ENCODE measurements around the gene MCRS1. TPM values are rescaled to one million over a fixed set of nuclear protein-coding genes. Genes with fewer than 3 reads are reported as not detected.

The MCRS1 gene
- total RNA-seq, 2 donors from 2014 or later = 63.2 to 78.4 TPM

- DNase-seq = no peak
- ATAC-seq = peak; percentile 20 to 43
- intact Hi-C loops (cut with DNase I) = loop anchor here in 1 of 2 donors (5.0 kb wide), 1 partner anchor 216 kb away; the partner anchor contains the start of gene SPATS2
These were observed 15.6 kb upstream of the MCRS1 start for GRCh38 chr12:49583366-49584094.

DNA sequence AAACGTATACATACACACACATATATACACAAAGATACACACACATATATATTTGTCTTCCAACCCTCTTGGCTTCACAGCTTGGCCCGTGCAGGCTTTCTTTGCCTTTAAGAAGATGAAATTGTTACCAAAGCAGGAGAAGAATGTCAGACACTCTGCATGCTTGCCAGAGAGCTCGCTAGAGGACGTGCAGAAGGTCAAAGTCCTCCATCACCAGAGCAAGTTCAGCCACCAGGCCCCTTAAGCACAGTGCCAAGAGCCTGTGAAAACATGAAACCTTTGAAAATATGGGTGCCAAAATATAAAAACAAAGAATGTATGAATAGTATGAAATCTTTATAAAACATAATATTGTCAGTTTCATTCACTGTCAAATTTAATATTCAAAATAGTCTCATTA, 14.9 kb upstream of the MCRS1 start:
- intact Hi-C loops (cut with DNase I) = loop anchor here in 1 of 2 donors (5.0 kb wide), 1 partner anchor 216 kb away; the partner anchor contains the start of gene SPATS2
- ATAC-seq = peak; percentile 52 to 76

GRCh38 chr12:49582201-49582600, 14.3 kb upstream of the MCRS1 start:
- ATAC-seq (no peak), DNase-seq (no peak)
- intact Hi-C loops (cut with DNase I) = loop anchor here in 1 of 2 donors (5.0 kb wide), 1 partner anchor 215 kb away; the partner anchor contains the start of gene SPATS2

More for the DNA sequence above, 14.9 kb upstream of the MCRS1 start:
- DNase-seq = no peak

GRCh38 chr12:49580572-49581535, 12.9 kb upstream of the MCRS1 start:
- ATAC-seq (peak; percentile 78 to 83), DNase-seq (peak; percentile 75)
- intact Hi-C loops (cut with DNase I) = loop anchor here in 1 of 2 donors (5.0 kb wide), 1 partner anchor 214 kb away; the partner anchor contains the start of gene SPATS2

DNA sequence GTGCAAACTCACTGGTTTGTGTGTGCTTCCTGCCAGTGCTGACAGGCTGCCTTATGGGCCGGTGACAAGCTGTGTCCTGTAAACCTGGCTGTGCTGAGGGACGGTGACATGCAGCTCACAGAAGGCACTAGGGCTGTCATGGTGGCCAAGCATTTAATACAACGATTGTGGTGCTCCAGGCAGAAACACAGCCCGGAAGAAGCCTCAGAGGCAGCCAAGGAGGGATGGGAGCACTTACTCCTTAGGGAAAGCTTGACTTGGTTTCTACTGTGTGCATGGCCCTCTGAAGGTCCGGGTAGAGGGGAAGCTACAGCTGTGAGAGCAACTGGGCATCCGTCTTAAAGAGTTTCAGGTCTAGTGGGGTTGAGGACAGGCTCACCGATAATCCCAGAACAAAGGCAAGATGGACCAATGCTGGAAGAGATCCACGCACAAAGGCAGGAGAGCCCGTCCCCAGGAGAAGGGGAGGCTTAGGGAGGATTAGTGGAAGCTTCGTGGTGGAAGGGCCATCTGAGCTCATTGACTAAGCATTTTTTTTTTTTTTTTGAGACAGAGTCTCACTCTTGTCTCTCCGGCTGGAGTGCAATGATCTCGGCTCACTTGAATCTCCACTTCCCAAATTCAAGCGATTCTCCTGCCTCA, 10.7 kb upstream of the MCRS1 start:
- intact Hi-C loops (cut with DNase I) = no loop called here
- ATAC-seq = no peak
- no peak for DNase-seq

- intact Hi-C loops (cut with DNase I) = no loop called here
- DNase-seq (no peak), ATAC-seq (no peak)
These were observed 9.8 kb upstream of the MCRS1 start for GRCh38 chr12:49577589-49578315.

GRCh38 chr12:49568442-49569162, 660 bp upstream of the MCRS1 start:
- DNase-seq (peak; percentile 20), ATAC-seq (peak in 1 of 2 donors; percentile 8)
- intact Hi-C loops (cut with DNase I) = no loop called here

GRCh38 chr12:49567302-49567610, 686 bp downstream of the MCRS1 start:
- intact Hi-C loops (cut with DNase I) = no loop called here
- DNase-seq = no peak
- ATAC-seq = peak; percentile 3 to 7

GRCh38 chr12:49566361-49566760, 1.6 kb downstream of the MCRS1 start:
- peak; percentile 19 for DNase-seq
- no peak for ATAC-seq
- intact Hi-C loops (cut with DNase I) = no loop called here

DNA sequence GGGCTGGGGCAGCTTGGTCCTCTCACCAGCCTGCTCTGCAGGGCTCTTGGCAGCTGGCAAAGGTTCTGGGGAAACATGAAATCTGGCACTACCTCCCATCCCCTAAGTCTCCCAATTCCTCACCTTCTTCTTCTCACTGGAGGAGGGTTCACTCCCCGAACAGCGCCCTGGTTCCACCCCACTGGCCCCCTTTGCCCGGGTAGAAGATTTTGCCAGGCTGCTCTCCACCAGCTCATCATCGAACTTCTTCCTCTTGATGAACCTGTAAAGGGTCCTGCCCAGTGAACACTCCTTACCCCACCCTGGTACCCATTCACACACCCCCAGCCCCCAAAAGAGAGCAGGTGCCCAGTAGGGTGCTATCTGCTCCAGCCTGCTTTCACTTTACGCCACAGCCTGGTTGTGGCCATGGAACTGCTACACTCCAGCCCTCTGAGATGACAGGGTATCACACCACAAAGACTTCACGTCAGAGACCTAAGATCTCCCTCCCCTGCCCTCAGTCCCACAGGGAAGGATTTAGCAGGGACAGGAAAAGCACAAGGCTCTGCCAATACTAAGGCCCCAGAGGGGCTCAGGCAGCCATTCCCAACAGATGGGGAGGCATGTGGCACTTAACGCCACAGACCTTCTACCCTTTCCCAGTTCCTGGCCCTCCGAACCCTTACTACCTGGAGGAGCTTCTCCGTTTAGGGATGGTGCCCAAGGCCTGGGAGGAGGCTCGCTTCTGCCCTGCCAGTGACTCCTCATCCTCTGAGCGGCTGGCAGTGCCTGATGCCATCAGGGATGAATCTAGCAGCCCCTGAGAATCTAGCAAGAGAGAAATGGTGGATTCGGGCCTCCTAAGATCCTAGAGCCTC, 2.3 kb downstream of the MCRS1 start:
- ATAC-seq (no peak), DNase-seq (peak; percentile 18)
- intact Hi-C loops (cut with DNase I) = no loop called here

GRCh38 chr12:49564686-49565405, 3.1 kb downstream of the MCRS1 start:
- peak; percentile 14 to 56 for ATAC-seq
- intact Hi-C loops (cut with DNase I) = no loop called here

GRCh38 chr12:49563951-49564685, 3.8 kb downstream of the MCRS1 start:
- DNase-seq = peak; percentile 4
- ATAC-seq = no peak
- intact Hi-C loops (cut with DNase I) = no loop called here

More at GRCh38 chr12:49564686-49565405, 3.1 kb downstream of the MCRS1 start:
- peak; percentile 34 for DNase-seq

- intact Hi-C loops (cut with DNase I) = no loop called here
- no peak for ATAC-seq
- DNase-seq = peak; percentile 17
These were observed 5.1 kb downstream of the MCRS1 start for GRCh38 chr12:49562831-49563230.

GRCh38 chr12:49562233-49562632, 5.7 kb downstream of the MCRS1 start:
- DNase-seq = no peak
- ATAC-seq = no peak
- intact Hi-C loops (cut with DNase I) = no loop called here

DNA sequence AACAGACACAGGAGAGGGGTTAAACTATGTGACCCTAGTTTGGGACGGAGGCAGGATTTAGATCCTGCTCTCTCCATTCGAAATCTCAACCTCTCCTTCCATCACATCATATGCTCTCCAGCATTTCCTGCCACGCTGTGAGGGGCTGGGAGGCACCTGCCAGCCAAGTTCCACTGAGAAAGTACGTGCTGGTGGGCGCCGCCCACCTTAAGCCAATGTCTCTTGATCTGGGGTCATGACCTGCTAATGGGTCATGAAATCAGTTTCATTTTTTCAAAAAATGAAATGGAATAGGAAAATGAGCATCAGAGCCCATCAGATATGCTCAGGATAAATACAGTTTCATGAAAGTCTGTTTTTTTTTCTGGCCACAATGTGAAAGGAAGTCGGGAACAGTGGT, 7.2 kb downstream of the MCRS1 start:
- intact Hi-C loops (cut with DNase I) = no loop called here
- ATAC-seq (no peak), DNase-seq (no peak)
